ENCODE data around the gene D2HGDH. TPM values are rescaled to one million over a fixed set of nuclear protein-coding genes. Genes with fewer than 3 reads are reported as not detected.
A peak's percentile ranks its signal among the peaks of the same experiment; 100 is the strongest.
"Not testable (repeated sequence)": the region's sequence is repeated elsewhere in the genome, so short reads cannot be mapped to it uniquely, and the experiment has no call there.

The D2HGDH gene
- total RNA-seq, 1 donor = 13.4 TPM

DNA sequence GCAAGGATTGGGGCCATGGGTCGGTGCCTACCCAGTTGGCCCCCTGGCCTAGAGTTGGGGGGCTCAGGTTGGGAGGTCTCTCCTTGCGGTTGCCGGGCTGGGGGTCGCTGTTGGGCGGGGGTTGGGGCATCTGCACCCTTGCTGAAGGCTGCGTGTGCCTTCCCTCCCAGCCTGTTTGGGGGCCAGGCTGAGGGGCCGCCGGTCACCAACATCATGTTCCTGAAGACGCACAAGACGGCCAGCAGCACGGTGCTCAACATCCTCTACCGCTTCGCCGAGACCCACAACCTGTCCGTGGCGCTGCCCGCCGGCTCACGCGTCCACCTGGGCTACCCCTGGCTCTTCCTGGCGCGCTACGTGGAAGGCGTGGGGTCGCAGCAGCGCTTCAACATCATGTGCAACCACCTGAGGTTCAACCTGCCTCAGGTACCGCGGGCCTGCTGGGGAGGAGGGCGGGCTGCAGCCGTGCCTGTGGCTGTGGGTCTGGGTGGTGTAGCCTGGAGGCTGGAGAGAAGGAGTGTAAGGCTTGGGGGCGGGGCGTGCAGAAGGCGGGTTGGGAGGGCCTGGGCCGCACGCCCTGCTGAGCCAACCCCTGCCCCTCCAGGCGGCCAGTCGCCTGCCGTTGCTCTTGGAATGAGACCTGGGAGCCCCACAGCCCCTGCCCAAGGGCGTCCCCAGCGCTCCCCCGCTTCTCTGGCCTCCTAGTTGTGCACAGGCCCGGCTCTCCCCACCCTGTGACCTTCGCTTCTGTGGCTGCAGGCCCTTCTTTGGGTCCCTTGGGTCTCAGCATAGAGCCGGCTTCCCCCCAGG, 67.4 kb downstream of the D2HGDH start:
- TF ChIP-seq, protein P1, sequence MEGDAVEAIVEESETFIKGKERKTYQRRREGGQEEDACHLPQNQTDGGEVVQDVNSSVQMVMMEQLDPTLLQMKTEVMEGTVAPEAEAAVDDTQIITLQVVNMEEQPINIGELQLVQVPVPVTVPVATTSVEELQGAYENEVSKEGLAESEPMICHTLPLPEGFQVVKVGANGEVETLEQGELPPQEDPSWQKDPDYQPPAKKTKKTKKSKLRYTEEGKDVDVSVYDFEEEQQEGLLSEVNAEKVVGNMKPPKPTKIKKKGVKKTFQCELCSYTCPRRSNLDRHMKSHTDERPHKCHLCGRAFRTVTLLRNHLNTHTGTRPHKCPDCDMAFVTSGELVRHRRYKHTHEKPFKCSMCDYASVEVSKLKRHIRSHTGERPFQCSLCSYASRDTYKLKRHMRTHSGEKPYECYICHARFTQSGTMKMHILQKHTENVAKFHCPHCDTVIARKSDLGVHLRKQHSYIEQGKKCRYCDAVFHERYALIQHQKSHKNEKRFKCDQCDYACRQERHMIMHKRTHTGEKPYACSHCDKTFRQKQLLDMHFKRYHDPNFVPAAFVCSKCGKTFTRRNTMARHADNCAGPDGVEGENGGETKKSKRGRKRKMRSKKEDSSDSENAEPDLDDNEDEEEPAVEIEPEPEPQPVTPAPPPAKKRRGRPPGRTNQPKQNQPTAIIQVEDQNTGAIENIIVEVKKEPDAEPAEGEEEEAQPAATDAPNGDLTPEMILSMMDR (IDR thresholded peaks at IDR 0.05; ENCODE audit: insufficient read depth, low read depth, low read length) = no peak
- no peak for DNase-seq (ENCODE audit: low read depth)
- H3K4me3 ChIP-seq (ENCODE audit: low read depth, low read length) = no peak overlapping the region

- TF ChIP-seq, protein P1 (IDR thresholded peaks at IDR 0.05; ENCODE audit: insufficient read depth, low read depth, low read length) = no peak
- no peak for DNase-seq (ENCODE audit: low read depth)
- no peak overlapping the region for H3K4me3 ChIP-seq (ENCODE audit: low read depth, low read length)
Measured at GRCh38 chr2:241802421-241803318, 68.2 kb downstream of the D2HGDH start.

DNA sequence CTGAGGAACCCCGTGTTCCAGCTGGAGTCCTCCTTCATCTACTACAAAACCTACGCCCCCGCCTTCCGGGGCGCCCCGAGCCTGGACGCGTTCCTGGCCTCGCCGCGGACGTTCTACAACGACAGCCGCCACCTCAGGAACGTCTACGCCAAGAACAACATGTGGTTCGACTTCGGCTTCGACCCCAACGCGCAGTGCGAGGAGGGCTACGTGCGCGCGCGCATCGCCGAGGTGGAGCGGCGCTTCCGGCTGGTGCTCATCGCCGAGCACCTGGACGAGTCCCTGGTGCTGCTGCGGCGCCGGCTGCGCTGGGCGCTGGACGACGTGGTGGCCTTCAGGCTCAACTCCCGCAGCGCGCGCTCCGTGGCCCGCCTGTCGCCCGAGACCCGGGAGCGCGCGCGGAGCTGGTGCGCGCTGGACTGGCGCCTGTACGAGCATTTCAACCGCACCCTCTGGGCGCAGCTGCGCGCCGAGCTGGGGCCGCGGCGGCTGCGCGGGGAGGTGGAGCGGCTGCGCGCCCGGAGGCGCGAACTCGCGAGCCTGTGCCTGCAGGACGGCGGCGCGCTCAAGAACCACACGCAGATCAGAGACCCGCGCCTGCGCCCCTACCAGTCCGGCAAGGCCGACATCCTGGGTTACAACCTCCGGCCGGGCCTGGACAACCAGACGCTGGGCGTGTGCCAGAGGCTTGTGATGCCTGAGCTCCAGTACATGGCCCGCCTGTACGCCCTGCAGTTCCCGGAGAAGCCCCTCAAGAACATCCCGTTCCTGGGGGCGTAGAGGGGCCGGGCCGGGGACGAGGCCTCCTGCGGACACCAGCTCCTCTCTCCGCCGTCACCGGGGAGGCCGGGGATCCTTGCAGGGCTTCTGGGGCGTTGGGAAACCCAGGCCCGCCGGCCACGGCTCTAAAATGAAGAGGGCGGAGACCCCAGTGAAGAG, 69.2 kb downstream of the D2HGDH start:
- peak overlapping the region; percentile 42 for H3K4me3 ChIP-seq (ENCODE audit: low read depth, low read length)
- DNase-seq (ENCODE audit: low read depth) = peak; percentile 70
- TF ChIP-seq, protein P1 (IDR thresholded peaks at IDR 0.05; ENCODE audit: insufficient read depth, low read depth, low read length) = no peak

DNA sequence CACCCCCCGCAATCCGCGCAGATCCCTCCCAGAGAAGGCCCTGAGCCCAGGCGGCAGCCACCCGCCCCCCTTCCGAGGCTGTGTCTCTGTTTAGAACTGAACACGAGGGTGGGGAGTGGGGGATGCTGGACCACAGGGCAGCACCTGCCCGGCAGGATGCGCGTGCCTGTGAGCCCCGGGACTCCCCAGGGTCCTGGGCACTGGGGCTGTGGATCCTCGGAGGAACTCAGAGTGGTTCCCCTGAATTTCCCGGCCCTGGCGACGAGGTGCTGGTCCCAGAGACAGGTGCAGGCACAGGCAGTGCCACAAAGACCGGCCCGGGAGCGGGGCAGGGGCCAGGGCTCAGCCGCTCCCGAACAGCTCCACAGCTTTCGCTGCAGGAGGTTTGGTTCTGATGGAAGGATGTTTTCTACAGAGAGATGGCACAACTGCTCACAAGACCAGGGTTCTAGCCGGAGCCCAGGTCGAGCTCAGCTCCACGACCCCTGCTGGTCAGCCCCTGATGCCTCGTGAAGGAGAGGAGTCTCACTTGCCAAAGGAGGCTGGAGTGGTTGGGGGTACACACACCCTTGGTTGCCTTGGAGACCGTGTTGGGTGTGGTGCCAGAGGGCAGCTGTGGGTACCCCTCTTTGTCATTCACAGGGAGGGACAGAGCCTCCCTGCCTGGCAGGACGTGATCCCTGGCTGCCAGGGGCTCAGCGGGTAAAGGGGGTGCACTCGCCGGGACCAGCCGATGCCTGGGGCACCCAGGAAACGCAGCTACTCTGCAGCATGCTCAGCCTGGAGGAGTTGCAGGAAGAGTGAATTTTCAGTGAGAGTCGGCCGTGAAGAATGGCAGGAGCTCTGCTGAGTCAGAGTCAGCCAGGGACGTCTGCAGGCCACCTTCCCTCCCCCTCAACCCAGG, 70.1 kb downstream of the D2HGDH start:
- peak overlapping the region; percentile 41 for H3K4me3 ChIP-seq (ENCODE audit: low read depth, low read length)
- TF ChIP-seq, protein P1 (IDR thresholded peaks at IDR 0.05; ENCODE audit: insufficient read depth, low read depth, low read length) = no peak
- DNase-seq (ENCODE audit: low read depth) = peak; percentile 52

DNA sequence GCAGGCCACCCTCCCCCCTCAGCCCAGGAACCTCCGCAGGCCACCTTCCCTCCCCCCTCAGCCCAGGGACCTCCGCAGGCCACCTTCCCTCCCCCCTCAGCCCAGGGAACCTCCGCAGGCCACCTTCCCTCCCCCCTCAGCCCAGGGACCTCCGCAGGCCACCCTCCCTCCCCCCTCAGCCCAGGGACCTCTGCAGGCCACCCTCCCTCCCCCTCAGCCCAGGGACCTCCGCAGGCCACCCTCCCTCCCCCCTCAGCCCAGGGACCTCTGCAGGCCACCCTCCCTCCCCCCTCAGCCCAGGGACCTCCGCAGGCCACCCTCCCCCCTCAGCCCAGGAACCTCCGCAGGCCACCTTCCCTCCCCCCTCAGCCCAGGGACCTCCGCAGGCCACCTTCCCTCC, 71.8 kb downstream of the D2HGDH start:
- DNase-seq (ENCODE audit: low read depth) = peak; percentile 43
- H3K4me3 ChIP-seq (ENCODE audit: low read depth, low read length) = not testable (repeated sequence)

DNA sequence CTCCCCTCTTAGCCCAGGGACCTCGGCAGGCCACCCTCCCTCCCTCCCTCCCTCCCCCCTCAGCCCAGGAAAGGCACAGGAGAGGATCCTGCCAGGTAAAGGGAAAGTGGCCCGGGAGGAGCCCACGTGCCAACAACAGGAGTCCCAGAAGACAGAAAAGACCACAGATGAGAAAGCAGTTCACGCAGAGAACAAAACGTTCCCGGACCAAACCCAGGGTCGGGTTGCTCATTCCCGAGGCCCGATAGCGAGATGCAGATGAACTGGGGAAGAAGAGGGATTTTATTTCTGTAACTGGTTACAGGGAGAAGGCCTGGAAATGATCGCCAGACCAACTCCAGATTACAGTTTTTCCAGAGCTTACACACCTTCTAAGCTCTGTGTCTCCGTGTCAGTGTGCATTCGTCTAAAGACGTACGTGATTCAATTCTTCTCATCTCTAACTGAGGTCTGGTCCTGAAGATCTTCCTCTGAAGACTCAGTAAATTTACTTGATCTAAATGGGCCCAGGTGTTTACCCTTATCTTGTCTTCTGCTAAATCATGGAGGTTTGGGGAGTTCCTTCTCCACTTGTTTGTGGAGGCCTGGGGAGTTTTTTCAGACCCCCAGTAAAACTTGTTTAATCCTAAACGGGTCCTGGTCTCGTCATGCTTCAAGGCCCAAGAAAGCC, 73.8 kb downstream of the D2HGDH start:
- TF ChIP-seq, protein P1 (IDR thresholded peaks at IDR 0.05; ENCODE audit: insufficient read depth, low read depth, low read length) = no peak
- no peak overlapping the region for H3K4me3 ChIP-seq (ENCODE audit: low read depth, low read length)
- peak; percentile 30 for DNase-seq (ENCODE audit: low read depth)
